GM19240 (cell line): ENCODE measurements around the gene PNPLA5.

ENCODE experiments used
- DNase-seq: peaks from one replicate; pipeline ENCODE4 v3.0.0; 2011; ENCODE audit warnings: low spot score; ENCODE audit not compliant: insufficient read length

PNPLA5 gene

GRCh38 chr22:43839781-43840180 lies 52.0 kb downstream of the PNPLA5 start:
- DNase-seq, result no peak

DNA sequence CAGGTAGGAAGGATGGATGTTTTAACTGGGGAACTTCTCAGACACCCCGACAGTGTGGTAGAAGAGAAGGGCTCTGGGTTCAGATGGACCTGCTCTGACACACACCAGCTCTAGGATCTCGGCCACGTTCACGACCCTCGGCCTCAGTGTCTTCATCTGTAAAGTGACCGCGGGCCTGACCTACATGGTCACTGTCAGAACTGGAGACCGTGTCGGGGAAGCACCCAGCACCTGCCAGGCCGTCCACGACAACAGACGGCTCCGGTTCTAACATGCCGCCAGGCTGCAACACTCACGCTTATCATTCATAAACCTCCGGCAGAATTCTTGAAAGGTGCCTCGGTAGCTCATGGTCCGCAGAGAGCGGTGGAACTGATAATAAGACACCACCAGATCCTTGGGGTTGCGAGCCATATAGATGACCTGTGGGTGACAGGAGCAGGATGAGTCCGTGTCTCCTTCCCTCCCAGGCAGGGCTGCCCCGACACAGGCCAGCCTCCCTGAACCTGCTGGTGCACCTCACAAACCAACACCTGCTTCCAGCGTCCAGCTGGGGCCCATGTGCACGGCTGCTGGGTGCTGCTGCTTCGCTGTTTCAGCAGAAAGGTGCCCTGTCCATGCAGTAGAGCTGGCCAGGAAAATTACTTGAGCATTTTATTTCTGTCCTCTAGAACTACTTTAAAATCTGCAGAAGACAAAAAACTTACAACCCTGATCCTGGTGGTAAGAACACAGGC lies 53.1 kb downstream of the PNPLA5 start:
- DNase-seq, result no peak

DNA sequence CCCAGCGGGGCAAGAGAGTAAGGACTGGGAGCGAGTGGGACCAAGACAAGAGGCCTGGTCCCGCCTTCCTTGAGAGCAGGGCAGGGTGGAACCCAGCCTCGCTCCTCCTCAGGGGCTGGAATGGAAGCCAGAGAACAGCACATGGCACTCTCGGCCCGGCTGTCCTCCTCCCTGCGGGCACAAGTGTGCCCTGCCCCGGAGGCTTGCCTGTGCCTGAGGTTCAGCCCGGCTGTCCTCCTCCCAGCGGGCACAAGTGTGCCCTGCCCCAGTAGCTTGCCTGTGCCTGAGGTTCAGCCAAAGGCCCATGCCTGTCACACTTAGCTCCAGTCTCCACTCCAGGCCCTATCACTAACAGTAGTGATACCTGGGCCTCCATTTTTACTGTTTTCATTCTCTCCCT lies 53.7 kb downstream of the PNPLA5 start:
- DNase-seq, result no peak

GRCh38 chr22:43837666-43838065 lies 54.1 kb downstream of the PNPLA5 start:
- DNase-seq, result no peak

DNA sequence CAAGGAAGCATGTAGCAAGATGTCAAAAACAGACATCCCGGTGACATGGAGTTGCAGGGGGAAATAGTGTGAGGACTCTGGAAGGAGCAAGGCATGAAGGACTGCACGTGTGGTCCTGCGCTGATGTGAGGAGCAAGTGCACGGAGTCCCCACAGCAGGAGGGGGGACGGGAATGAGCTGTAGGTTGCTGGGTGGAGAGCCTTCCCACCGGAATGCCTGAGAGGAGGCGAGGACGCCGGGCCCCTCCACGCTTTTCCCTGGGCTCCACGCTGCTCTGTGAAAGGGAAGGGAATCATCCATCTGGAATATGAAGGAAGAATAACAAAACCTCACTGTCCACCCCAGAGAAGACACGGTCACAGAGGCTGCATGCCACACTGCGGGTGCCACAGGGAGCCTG lies 56.1 kb downstream of the PNPLA5 start:
- DNase-seq, result no peak

GRCh38 chr22:43835166-43835565 lies 56.6 kb downstream of the PNPLA5 start:
- no peak for DNase-seq

- no peak for DNase-seq
Measured at GRCh38 chr22:43833286-43834240, 58.2 kb downstream of the PNPLA5 start.

- DNase-seq, result no peak
Measured at GRCh38 chr22:43832393-43833265, 59.2 kb downstream of the PNPLA5 start.

DNA sequence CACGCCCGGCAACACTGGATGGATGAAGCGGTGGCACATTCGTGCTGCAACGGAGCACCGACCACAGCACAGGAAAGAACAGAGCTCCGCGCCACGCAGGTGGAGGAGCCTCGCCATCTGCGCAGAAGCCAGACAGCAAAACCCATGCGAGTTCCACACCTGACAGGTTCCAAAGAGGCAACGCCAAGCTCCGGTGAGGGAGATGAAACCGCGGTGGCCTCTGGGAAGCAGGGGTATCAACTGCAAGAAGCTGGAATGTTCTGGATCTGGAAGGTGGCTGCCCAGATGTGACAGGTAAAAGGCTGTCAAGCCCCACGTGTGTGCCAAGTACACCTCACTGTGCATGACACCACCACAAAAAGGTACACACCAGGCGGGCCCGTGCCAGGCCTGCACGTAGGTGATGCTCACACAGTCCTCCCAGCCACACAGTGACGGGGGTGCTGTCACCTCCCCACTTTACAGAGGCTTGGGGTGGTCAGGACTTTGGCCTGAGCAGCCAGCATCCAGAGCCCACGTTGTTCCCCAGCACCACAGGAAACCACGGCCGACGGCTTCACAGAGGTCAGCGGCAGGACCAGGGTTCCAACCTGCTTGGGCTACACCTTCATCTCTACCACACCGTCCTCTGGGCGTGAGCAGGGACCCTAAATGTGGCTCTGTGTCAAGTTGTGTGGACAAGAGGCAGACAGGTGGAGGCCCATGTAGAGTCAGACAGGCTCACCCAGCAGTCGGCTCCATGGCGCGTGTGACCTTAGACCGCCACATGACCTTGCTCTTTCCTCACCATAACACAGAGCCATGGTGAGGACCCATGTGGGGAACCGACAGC lies 60.0 kb downstream of the PNPLA5 start:
- DNase-seq, result no peak

GRCh38 chr22:43830931-43831560 lies 60.8 kb downstream of the PNPLA5 start:
- no peak for DNase-seq

- DNase-seq, result no peak
Measured at GRCh38 chr22:43829904-43830851, 61.6 kb downstream of the PNPLA5 start.
